ENCODE results near the gene MUC22. TPM values are rescaled to one million over a fixed set of nuclear protein-coding genes. Genes with fewer than 3 reads are reported as not detected.

The MUC22 gene
- total RNA-seq, 2 experiments from 2014 or later: not detected

Other genes with a start within 250 kb of the MUC22 start
- gene DDR1, start 126.0 kb upstream of the MUC22 start, total RNA-seq: 1 to 10 TPM; 6.3 to 7.4 TPM
- 10 to 100 TPM; 30.0 to 30.1 TPM for gene GTF2H4, start 102.3 kb upstream of the MUC22 start, total RNA-seq
- gene VARS2, start 96.2 kb upstream of the MUC22 start, total RNA-seq: 10 to 100 TPM; 38.4 to 38.8 TPM
- not detected for gene SFTA2, start 78.3 kb upstream of the MUC22 start, total RNA-seq
- gene MUCL3, start 69.5 kb upstream of the MUC22 start, total RNA-seq: not detected
- not detected for gene MUC21, start 26.8 kb upstream of the MUC22 start, total RNA-seq
- gene C6orf15, start 102.1 kb downstream of the MUC22 start, total RNA-seq: not detected
- not detected for gene PSORS1C1, start 104.3 kb downstream of the MUC22 start, total RNA-seq
- not detected for gene CDSN, start 110.0 kb downstream of the MUC22 start, total RNA-seq
- not detected for gene PSORS1C2, start 128.6 kb downstream of the MUC22 start, total RNA-seq
- gene CCHCR1, start 147.3 kb downstream of the MUC22 start, total RNA-seq: 10 to 100 TPM; 36.5 to 41.9 TPM
- gene TCF19, start 148.1 kb downstream of the MUC22 start, total RNA-seq: 100 to 1,000 TPM; 122 to 125 TPM
- not detected for gene POU5F1, start 160.2 kb downstream of the MUC22 start, total RNA-seq